MCF 10A (cell line): ENCODE measurements around the gene AGXT. TPM values are rescaled to one million over a fixed set of nuclear protein-coding genes. Genes with fewer than 3 reads are reported as not detected.

ENCODE experiments used
- BruUV-seq: library from RNA; stranded (reverse); fragments of 400-500 nt; replicated peaks from 2 replicates; lab custom pipeline; 2021; lab: Mats Ljungman, UMichigan
- CTCF ChIA-PET: fragments of 300-600 bp; sonication (Branson Sonifier 250); formaldehyde crosslinking; extraction: SDS; loops from one replicate; lab custom pipeline; 2021; ENCODE audit warnings: antibody characterized with exemption, inconsistent platforms; lab: Yijun Ruan, JAX
- POLR2A ChIA-PET: fragments of 300-600, 350-650 bp; sonication (Branson Sonifier 250); formaldehyde crosslinking; extraction: SDS; loops from one replicate; lab custom pipeline; 2020; ENCODE audit warnings: antibody characterized with exemption, inconsistent platforms; lab: Yijun Ruan, JAX
- DNase-seq: peaks from one replicate; pipeline ENCODE4 v3.0.0-alpha.2; 2018; ENCODE audit not compliant: unreplicated experiment
- H3K27ac Mint-ChIP-seq: one replicate; pipeline ENCODE4 v1.8.0; 2022; ENCODE audit warnings: mild to moderate bottlenecking, low read depth, mixed read lengths; ENCODE audit not compliant: unreplicated experiment
- H3K27me3 Mint-ChIP-seq: one replicate; pipeline ENCODE4 v1.8.0; 2022; ENCODE audit warnings: mixed read lengths; ENCODE audit not compliant: insufficient read depth, unreplicated experiment
- H3K36me3 Mint-ChIP-seq: one replicate; pipeline ENCODE4 v1.8.0; 2022; ENCODE audit warnings: mild to moderate bottlenecking, moderate library complexity, mixed read lengths; ENCODE audit not compliant: insufficient read depth, unreplicated experiment
- H3K4me1 Mint-ChIP-seq: one replicate; pipeline ENCODE4 v1.8.0; 2022; ENCODE audit warnings: mixed read lengths; ENCODE audit not compliant: insufficient read depth, unreplicated experiment
- H3K4me3 Mint-ChIP-seq: one replicate; pipeline ENCODE4 v1.8.0; 2022; ENCODE audit warnings: mild to moderate bottlenecking, moderate library complexity, mixed read lengths; ENCODE audit not compliant: unreplicated experiment
- H3K9me3 Mint-ChIP-seq: one replicate; pipeline ENCODE4 v1.8.0; 2022; ENCODE audit warnings: mixed read lengths; ENCODE audit not compliant: unreplicated experiment
- intact Hi-C: fragments of 100-400 bp; cut with micrococcal nuclease; formaldehyde crosslinking; loops from 2 replicates; pipeline ENCODE4 v1.14.1; 2022
- total RNA-seq: library from RNA; stranded (reverse); gene quantifications from 2 replicates; pipeline ENCODE4 v1.2.3, GENCODE V29; 2022
- TF ChIP-seq, protein P1 (sequence below): fragments of 200-600 bp; IDR thresholded peaks from one replicate; pipeline ENCODE4 v1.8.0; 2022; ENCODE audit warnings: antibody characterized with exemption, mild to moderate bottlenecking; ENCODE audit not compliant: unreplicated experiment

AGXT gene
- total RNA-seq, 1 experiment from 2014 or later = not detected

DNA sequence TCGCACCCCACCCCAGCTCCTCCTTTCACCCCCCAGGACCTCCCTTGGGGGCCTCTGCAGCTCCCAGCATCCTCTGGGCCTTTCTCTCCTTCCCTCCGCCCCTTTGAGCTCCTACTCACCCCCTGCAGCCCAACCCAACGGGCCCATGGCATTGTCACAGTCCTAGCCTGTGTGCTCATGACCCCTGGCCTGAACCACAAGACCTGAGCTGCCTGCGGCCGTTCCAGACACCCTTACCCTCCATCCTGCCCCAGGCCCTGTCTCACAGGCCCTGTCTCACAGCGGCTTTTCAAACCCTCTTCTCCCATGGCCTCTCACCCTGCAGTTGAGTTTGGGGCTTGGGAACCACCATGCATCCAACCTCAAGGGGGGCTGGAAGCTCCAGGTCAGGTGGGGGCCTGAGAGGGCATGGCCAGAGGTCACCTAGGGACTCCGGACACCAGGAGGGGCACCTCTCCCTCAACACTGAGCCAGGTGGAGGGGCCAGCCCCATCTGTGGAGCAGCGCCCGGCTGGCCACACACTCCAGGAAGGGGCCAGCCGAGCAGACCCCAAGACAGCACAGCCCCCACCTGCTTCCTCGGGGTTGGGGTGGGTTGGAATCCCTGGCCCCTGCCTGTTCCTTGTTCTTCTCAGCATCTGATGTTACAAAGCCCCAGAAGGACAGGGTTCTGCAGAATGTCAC lies 20.4 kb downstream of the AGXT start:
- Mint-ChIP-seq H3K4me1 (peaks cover 5% of the 10 kb centered on the region), H3K36me3 (no peaks in the 10 kb centered on the region), H3K27ac (no peak overlapping the region), H3K27me3 (no peaks in the 10 kb centered on the region), H3K4me3 (no peak overlapping the region), H3K9me3 (no peaks in the 10 kb centered on the region)
- no peak for DNase-seq
- intact Hi-C loops = no loop called here
- ChIA-PET POLR2A (no interaction called here), CTCF (no interaction called here)
- TF ChIP-seq, protein P1, sequence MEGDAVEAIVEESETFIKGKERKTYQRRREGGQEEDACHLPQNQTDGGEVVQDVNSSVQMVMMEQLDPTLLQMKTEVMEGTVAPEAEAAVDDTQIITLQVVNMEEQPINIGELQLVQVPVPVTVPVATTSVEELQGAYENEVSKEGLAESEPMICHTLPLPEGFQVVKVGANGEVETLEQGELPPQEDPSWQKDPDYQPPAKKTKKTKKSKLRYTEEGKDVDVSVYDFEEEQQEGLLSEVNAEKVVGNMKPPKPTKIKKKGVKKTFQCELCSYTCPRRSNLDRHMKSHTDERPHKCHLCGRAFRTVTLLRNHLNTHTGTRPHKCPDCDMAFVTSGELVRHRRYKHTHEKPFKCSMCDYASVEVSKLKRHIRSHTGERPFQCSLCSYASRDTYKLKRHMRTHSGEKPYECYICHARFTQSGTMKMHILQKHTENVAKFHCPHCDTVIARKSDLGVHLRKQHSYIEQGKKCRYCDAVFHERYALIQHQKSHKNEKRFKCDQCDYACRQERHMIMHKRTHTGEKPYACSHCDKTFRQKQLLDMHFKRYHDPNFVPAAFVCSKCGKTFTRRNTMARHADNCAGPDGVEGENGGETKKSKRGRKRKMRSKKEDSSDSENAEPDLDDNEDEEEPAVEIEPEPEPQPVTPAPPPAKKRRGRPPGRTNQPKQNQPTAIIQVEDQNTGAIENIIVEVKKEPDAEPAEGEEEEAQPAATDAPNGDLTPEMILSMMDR = no peak
- BruUV-seq = no TSS peak

- no peaks in the 10 kb centered on the region for H3K27me3 Mint-ChIP-seq
- ChIA-PET CTCF (no interaction called here), POLR2A (no interaction called here)
- no peaks in the 10 kb centered on the region for H3K9me3 Mint-ChIP-seq
- no peak overlapping the region for H3K4me3 Mint-ChIP-seq
- BruUV-seq = no TSS peak
- peaks cover 5% of the 10 kb centered on the region for H3K4me1 Mint-ChIP-seq
- intact Hi-C loops = no loop called here
- no peak for DNase-seq
- no peaks in the 10 kb centered on the region for H3K36me3 Mint-ChIP-seq
- H3K27ac Mint-ChIP-seq = no peak overlapping the region
- TF ChIP-seq, protein P1 = no peak
Observed at GRCh38 chr2:240889601-240890560, 21.3 kb downstream of the AGXT start.

DNA sequence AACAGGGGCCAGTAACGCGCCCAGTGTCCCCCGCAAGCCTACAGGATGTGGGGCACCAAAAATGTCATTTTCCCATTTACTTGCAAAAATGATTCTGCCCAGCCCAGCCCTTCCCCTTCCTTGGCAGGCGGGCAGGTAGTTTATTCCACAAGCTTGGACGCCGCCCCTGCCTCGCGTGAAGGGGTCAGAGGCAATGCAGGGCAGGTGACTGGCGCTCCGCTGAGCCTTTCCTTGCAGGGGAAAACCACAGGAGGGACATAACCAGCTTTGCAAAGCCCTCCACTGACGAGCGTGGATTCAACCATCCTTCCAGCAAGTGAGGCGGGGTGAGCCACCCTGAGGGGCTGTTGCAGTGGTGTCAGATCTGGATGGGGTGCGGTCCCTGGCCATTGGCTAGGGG lies 22.1 kb downstream of the AGXT start:
- no peaks in the 10 kb centered on the region for H3K27me3 Mint-ChIP-seq

More for the DNA sequence above, 22.1 kb downstream of the AGXT start:
- intact Hi-C loops = no loop called here
- ChIA-PET POLR2A (no interaction called here), CTCF (interaction anchor here (0.6 to 1.2 kb wide), 2 partner anchors 100 to 283 kb away, joined by 3 read pairs; no protein-coding TSS in a partner anchor)
- Mint-ChIP-seq H3K9me3 (no peaks in the 10 kb centered on the region), H3K27ac (no peak overlapping the region), H3K36me3 (no peaks in the 10 kb centered on the region), H3K4me1 (peaks cover 5% of the 10 kb centered on the region), H3K4me3 (no peak overlapping the region)
- no TSS peak for BruUV-seq
- TF ChIP-seq, protein P1 = no peak
- no peak for DNase-seq
